Stimulated activated CD8-positive, alpha-beta memory T cell treated with anti-CD3 and anti-CD28 coated beads, Interleukin-12 subunit alpha, Interleukin-12 subunit beta, amount 100 ng/mL, for 24 hours (primary cell): Measurements from ENCODE around the gene DIAPH1.

ENCODE experiments used
- DNase-seq: peaks from one replicate; pipeline ENCODE4 v3.0.0-alpha.2; 2020; ENCODE audit errors: extremely low read depth

The DIAPH1 gene

DNA sequence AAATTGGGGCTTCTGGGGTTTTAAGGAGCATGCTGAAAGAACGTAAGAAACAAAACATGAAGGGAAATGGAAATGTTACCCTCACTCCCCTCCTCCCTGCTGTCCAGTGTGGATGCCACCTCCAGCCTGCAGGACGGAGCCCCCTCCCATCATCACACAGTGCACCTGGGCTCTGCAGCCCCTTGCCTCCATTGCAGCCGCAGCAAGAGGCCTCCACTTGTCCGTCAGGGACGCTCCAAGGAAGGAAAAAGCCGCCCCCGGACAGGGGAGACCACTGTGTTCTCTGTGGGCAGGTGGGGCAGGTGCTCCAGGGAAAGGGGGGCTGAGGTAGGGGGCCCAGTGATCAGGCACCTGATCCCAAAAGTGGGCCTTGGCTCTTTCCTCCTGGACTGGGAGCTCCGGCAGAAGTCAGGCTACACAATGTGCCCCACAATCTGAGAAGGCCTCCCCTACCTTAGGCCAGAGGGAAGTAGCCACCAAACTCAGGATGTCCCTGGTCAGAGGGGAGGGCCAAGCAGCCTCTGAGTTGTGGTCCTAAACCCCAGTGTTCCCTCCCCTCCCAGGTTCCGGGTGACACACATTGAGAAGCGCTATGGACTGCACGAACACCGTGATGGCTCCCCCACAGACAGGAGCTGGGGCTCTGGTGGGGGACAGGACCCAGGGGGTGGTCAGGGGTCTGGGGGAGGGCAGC, 20.7 kb upstream of the DIAPH1 start:
- no peak for DNase-seq

DNA sequence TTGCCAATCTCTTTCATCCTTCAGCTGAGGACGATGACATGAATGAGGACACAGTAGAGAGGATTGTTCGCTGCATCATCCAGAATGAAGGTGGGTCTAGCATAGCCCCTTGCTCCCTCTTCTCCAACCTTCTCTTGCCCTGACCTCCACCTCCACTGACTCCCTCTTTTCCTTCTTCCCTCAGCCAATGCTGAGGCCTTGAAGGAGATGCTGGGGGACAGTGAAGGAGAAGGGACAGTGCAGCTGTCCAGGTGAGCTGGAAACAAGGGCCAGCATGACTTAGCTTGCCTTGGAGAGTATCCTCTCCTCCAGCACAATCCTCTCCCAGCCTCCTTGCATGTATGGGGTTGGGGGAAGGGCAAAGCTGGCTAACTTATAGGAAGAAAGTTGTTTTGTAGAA, 20.0 kb upstream of the DIAPH1 start:
- no peak for DNase-seq

DNA sequence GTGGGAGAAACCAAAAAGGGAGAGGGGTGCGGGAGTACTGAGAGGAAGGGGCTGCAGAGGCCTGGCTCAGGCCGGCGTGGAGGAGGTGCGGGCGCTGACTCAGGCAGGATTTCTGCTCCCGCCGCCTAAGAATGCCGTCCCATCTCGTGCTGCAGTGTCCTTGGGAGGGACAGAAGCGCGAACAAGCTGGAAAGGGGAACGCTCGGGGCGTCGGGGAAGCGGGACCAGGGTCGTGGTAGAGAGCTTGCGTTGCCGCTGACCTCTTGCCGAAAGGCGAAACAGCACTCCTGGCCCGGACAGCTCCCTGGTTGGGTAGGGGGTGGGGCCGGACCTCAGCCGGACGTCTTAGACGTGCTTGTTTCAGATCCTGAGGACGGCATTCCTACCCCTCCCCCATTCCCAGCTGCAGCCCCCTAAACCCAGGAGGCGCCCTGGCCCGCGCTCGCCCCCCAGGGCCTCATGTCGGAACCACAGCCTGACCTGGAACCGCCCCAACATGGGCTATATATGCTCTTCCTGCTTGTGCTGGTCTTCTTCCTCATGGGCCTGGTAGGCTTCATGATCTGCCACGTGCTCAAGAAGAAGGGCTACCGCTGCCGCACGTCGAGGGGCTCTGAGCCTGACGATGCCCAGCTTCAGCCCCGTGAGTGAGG, 19.1 kb upstream of the DIAPH1 start:
- DNase-seq = no peak

DNA sequence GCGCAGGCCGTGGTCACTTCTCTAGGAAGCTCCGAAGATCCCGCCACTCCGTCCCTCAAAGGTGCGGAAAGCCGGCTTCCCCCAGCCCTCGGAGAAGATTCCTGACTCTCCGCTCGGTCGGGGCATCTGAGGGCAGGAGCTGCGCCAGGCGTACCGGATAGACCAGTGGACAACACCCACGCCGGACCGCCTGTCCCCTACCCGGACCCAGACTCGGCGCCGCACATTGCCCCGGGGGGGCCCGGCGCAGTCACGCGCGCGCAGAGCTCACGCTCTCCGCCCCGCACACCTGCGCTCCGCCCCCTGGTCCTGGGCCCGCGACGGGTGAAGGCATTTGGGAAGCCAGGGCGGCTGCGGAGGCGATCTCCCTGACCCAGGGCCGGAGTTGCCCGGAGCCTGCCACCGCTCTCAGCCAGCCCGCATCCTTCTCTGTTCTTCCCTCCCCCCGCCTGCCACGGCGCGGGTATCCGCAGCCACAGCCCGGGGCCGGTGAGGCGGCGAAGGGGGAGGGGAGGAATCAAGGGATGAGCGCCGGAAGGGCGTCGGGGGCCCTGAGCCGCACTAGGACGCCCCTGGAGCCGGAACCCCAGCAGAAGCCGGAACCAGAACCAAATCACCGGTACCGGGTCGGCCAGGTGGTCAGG, 18.4 kb upstream of the DIAPH1 start:
- no peak for DNase-seq

DNA sequence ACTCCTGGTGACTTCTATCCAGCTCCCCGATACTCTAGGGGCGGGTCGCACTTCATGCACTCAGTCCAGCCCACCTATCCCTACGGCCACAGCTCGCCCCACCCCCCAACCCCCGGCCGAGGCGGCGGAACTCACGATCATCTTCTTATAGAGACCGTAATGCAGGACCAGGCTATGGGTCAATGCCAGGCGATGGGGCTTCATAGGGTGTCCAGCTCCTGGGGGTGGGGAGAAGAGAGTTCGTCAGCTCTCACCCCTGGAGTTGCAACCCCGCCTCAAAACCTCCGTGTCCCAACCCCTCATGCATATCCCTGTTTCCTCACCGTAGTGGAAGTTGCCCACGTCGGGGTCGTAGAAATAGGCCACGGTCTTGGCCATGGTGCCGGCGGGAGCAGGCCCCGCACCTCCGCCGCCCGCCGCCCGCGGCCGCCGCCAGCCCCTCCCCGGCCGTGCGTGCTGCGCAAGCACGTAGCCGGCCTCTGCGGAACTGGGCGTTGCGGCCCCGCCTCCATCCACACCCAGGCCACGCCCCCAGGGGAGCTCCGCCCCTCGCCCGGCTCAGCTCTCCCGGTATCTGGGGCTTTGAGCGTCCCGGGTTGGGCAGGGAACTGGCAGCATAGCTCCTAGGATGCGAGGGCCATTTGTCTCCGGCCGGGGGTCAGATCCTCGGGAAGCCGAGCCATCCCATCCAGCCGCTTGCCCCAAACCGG, 17.8 kb upstream of the DIAPH1 start, which contains the start of the genes HDAC3 and RELL2:
TSS of gene HDAC3 (minus strand) at position 437 of the 710 bp plus-strand sequence. CDS start at position 378, 59 bp downstream.
TSS of gene RELL2 (plus strand) at position 585 of the 710 bp plus-strand sequence. CDS start 1,229 bp downstream, outside the sequence.
- DNase-seq = peak; percentile 80

DNA sequence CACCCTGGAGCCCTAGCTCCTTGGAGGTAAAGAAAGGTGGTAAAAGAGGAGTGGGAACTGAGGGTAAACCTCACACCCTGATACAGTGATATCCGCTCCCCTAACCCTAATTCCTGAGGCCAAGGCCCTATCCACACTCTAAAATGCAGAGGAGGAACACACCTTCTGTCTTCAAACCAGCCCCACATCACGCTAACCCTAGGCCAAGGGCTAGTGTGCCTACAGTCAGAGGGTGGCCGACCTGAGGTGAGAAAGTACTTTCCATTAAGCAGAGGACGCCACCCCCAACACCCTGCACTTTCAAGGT, 17.3 kb upstream of the DIAPH1 start:
- no peak for DNase-seq

DNA sequence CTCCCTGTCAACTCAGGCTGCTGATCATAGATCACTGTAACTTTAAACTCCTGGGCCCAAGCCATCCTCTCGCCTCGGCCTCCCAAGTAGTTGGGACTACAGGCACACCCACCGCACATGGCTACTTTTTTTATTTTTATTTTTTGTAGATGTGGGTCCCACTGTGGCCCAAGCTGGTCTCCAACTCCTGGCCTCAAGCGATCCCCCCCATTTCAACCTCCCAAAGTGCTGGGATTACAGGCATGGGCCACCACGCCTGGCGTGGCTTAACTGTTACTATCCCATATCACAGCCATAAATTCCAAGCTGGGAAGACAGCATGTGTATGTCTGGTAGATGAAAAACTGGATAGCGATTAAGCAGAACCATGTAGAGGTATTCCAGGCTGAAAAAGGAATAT, 16.8 kb upstream of the DIAPH1 start:
- DNase-seq = no peak

DNA sequence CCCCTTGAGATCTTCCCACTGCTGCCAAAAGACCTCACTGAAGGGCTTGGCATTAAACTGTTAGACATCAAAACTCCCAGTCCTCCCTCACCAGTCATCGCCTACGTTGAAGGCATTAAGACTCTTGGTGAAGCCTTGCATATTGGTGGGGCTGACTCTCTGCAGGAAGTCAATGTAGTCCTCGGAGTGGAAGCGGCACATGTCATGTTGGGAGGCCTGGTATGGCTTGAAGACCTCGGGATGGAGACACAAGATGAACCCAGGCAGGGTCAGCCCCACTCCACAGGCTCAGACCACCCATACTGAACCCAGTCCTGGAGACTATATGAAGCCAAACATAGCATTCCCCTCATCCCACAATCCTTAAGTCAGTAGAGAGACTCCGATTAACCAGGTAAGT, 15.9 kb upstream of the DIAPH1 start:
- DNase-seq = no peak

DNA sequence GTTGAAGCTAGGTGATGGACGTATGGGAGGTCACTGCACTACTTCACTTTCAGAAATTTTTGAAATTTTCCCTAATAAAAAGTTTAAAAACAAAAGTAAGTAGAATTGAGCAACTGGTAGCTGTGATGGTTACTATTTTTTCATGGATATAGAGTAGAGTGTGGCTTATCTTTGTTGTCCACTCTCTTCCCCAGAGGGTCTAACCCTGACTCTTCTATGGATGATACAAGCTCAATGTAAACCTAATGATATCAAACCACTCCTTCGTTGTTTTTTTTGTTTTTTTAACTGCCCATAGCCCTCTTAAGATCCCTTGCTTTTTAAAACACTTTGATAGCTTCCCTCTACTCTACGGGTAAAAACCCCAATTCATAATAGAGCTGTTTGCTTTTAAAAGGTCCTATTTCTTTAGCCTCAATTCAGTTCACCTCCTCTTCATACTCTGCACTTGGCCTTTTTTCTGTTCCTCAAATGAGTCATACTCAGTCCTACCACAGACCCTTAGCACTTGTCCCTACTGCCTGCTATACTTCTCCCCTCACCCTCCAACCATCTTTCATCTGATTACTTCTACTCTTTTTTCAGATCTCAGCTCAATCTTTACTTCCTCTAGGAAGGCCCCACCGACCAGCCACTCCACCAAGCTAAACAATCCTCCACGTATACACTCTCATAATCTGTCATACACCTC, 15.2 kb upstream of the DIAPH1 start:
- no peak for DNase-seq

DNA sequence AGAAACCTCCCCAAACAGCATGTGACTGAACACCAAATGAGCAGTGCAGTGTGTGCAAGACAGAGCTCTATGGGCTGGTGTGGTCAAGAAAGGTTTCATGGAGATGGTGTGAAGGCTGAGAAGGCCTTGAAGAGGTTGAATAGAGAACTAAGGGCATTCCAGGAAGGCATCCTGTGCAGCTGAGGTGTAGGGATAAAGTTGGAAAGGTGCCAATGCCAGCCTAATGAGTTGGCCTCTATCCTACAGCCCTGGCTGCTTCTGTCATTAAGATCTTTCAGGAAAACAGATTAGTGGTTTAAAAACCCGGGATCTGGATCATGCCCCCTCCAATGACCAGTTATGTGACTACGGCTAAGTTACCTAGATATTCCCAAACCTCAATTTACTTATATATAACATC, 13.8 kb upstream of the DIAPH1 start:
- DNase-seq = no peak

DNA sequence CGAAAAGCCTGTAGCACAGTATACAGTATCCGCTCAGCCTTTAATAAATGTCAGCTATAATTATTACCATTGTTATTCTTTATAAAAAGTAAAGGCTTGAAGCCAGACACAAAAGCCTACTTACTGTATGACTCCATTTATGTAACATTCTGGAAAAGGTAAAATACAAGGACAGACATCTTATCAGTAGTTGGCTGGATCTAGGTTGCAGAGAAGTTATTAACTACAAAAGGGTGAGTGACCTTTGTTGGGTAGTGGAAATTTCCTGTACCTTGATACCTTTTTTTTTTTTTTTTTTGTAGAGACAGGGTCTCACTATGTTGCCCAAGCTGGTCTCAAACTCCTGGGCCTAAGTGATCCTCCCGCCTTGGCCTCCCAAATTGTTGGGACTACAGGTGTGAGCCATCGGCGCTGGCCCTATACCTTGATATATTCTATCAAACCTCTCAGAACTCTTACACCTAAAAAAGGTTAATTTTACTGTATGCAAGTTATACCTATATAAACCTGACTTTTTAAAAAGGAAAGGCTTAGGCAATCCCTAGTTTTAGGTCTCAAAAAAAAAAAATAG, 11.9 kb upstream of the DIAPH1 start:
- no peak for DNase-seq

DNA sequence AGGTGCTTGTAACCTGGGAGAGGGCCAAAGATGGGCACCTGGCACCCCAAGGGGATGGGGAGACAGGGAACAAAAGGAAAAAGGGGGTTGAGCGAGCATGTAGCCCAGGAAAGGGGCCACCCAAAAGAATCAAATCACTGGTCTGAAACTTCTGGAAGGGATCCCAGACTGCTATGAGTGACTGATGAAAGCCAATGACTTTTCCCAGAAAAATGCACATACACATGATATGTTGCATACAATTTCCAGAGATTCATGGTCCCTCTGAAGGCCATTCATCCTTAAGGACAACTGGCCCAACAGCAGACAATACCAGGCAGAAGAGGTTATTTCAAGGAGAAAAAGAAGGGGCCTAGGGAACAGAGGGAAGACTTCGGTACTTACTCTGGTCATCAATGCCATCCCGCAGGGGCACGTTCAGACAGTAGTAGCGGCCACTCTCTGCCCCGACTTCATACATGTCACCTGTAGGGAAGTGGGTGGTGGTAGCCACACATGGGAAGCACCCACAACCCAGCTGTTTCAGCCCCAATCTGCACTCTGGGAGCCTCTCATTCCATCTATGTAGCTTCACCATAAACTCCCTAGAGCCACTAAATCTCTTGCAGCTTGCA, 9.5 kb upstream of the DIAPH1 start:
- no peak for DNase-seq

DNA sequence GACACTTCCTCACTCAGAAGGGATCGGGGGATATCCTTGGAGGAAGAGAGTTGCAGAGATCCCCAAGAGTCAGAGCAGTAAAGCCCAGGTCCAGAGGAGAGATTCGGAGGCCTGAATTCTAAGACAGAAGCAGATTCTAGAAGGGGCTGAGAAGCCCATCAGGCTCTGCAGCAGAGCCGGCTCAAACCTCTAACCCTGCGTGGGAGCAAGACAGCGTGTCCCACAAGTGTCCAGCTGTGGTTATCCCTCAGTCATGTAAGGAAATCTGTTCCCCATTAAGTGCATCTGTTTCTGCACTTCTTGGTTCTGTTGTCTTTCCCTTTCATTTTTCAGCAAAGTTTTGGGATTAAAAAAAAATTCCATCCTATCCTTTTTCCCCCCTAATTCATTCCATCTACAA, 4.8 kb upstream of the DIAPH1 start:
- DNase-seq = no peak

DNA sequence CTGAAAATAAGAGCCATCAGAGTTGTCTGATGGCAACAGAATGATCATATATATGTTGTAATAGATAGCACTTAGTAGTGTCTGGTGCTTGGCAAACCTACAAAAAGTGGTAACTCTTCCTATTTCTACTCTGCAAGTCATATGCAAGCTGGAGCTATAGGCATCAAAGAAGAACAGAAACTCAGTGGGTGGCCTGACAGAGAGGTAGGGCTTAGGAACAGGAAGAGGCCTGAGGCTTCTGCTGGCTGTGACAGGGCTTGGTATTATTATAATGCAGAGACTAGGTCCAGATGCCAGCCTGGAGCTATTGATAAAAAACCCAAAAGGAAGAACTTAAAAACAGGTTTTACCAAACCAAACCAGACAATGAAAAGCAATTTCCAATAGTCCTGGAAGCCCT, 4.4 kb upstream of the DIAPH1 start:
- DNase-seq = no peak

DNA sequence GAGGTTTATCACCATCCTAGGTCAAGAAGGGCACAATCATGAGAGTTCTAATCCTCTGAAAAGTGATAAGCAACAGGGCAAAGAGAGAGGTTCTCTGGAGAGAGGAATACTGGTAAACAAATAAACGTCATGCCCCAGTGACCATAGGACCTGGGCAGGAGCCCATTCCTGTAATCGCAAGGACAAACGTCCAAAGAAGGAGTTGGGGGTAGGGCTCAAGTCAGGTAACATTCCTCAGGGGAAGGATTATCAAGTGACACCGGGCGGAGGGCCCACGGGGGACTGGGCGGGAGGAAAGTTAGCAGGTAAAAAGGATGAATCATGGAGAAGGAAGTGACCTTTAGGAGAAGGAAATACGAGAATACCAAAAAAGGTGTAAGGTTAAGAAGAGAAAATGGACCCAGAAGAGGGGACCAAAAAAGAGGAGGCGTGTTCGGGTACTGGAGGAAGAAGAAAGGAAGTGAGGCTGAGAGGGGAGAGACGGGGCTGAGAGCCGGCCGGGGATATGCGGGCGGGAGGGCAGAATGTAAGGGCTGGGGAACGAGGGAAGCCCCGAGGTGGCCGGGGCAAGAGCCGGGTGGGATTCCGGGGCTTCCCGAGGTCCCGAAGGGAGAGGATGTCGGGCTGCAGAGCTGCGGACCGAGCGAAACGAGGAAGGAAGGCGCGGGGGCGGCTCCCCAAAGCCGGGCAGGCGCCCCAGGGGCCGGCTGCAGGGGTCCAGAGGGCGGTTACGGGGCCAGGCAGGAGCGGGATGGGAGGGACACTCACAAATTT, 583 bp downstream of the DIAPH1 start:
- no peak for DNase-seq

DNA sequence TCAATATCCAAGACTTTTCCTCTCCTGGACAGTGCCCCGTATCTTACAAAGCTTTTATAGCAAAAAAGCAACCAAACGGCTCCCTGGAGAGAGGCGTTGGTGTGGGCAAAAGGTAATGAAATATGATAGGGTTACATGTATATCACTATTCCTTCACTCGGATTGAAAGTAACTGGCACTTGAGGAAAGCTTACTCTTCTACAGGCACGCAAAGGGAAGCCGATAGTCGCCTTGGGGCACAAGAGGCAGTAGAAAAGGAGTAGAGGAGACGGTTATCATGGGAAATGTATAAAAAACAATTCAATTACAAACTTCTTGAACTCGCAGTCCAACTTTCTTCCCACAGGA, 1.1 kb downstream of the DIAPH1 start:
- no peak for DNase-seq

DNA sequence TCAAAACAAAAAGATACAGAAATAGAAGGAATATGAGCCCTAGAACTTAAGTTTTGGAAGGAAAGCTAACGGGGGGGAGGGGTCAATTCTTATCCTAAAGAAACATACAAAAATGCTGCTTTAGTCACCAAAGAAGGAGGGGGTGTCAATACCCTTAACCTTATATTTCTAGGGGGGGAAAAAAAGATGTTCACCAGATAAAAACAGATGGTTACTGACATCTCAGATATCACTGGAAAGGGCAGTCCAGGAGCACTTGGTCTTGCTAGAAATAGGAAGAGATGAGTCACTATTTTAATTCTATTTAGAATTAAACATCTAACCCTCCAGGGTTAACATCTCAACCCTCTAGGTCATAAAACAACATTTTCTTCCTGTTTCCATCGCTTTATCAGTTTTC, 1.7 kb downstream of the DIAPH1 start:
- DNase-seq = no peak

DNA sequence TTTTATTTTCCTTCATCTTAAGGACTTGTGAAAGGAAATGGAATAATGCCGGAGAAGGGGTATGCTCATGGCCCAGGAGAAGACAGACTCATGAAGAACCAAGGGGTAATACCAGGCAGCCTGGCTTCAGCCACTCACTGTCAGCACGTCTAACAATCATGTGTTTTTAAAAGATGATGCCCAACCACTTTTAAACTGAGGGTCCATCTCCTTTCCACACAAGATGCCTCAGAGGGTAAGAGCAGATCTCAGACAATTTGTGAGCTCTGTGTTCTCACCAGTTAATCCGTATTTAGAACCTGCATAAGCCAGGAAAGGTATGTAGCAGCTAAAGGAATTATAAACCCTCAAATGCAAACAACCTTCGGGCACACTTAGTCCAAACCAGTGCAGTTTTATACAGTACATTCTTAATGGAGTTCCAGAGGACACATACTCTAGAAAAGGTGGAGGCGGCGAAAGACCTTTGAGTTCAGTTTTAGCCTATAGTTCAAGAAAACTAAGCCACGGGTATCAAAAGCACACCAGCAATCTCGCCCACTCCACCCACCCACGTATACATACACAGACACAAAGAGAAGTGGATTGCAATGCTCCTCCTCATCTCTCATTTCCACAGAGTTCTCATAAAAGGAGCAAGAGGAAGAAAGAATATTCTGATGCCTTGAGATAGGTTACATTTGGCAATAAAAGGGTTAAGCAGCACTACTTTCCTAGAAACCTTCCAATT, 2.6 kb downstream of the DIAPH1 start:
- no peak for DNase-seq

DNA sequence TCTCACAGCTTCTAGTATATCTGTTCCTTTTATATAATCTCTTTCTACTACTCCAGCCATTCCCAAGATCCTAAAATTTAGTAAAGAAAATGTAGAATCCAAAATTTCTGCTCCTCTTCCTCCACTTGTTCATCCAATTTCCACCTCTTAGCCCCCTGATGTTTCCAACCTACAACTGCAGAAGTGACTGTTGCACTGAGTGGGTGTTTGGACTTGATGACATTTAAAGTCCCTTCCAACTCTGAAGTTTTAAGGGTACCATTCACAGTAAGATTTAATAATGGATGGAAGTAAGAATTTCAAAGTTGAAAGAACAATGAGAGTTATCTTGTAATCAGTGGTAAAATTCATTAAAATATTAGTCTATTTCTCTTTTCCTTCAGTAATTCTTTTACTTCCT, 5.5 kb downstream of the DIAPH1 start:
- no peak for DNase-seq

DNA sequence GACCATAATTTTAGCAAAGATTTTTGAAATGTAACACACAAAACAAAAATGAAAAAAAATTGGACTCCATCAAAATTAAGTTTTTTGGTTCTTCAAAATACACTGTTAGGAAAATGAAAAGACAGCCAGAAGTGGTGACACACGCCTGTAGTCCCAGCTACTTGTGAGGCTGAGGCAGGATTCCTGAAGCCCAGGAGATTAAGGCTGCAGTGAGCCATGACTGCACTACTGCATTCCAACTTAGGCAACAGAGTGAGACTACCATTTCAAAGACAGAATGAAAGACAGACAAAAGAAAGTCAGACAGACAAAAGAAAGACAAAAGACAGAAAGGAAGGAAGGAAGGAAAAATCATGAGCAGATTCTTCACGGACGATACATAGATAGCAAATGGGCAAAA, 7.5 kb downstream of the DIAPH1 start:
- DNase-seq = no peak
